Measurements from ENCODE around the gene SIM2.

DNA sequence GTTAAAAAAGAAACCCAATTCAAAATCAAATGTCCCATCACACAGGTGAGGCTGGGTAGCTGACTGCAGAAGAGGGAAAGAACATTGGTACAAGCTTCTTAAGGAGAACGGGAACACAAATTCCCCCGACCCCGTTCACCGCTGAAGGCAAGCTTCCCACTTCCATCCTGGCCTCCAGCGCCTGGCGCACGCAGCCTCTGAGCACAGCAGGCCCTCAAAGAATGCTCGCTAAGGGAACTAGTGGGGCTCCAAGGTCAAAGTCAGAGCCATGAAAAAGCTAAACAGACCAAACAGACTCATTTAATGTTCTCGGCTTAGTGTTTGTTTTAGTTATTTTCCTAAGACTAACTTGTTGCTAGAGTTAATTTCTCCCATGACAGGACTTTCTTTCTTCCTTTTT is 63.7 kb downstream of the SIM2 start:
- TF ChIP-seq, protein P1, sequence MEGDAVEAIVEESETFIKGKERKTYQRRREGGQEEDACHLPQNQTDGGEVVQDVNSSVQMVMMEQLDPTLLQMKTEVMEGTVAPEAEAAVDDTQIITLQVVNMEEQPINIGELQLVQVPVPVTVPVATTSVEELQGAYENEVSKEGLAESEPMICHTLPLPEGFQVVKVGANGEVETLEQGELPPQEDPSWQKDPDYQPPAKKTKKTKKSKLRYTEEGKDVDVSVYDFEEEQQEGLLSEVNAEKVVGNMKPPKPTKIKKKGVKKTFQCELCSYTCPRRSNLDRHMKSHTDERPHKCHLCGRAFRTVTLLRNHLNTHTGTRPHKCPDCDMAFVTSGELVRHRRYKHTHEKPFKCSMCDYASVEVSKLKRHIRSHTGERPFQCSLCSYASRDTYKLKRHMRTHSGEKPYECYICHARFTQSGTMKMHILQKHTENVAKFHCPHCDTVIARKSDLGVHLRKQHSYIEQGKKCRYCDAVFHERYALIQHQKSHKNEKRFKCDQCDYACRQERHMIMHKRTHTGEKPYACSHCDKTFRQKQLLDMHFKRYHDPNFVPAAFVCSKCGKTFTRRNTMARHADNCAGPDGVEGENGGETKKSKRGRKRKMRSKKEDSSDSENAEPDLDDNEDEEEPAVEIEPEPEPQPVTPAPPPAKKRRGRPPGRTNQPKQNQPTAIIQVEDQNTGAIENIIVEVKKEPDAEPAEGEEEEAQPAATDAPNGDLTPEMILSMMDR (IDR thresholded peaks at IDR 0.05): no peak
- TF ChIP-seq POLR2A (IDR thresholded peaks at IDR 0.05): no peak
